Left hindlimb (tissue), 1 donor: Measurements from ENCODE around the gene GLDC.

ENCODE experiments used
- DNase-seq: peaks from one replicate; pipeline ENCODE4 v3.0.0-alpha.2; 2018

The GLDC gene

GRCh38 chr9:6616951-6617602, 28.5 kb downstream of the GLDC start:
- no peak for DNase-seq

GRCh38 chr9:6614489-6614888, 31.0 kb downstream of the GLDC start:
- DNase-seq = no peak

GRCh38 chr9:6611865-6612264, 33.7 kb downstream of the GLDC start:
- DNase-seq = no peak

GRCh38 chr9:6610073-6610472, 35.5 kb downstream of the GLDC start:
- no peak for DNase-seq

DNA sequence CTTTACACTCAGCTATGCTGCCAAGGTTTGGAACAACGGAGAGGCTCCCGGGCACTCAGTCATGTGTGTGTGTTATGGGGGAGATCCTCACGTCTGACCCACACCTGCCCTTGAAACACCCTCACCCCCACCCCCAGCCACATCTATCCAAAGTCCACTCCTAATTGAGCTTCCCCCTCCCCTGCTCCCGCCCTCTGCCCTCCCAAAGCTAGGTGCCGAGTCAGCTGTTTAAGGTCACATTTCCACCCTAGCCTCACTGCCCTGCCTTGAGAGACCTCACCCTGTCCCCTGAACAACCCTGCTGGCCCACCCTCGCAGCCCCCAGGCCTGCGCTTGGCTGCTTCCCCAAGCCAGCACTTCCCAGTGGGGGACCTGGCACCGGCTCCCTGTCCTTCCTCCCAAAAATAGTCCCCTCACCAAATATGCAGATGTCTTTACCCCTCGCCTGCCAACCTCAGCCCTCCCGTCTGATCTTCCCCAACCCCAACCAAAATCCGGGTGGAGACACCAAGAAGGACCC, 36.0 kb downstream of the GLDC start:
- DNase-seq = no peak

- no peak for DNase-seq
These were observed 40.3 kb downstream of the GLDC start for GRCh38 chr9:6605202-6605601.

- DNase-seq = no peak
These were observed 45.1 kb downstream of the GLDC start for GRCh38 chr9:6600426-6600825.

DNA sequence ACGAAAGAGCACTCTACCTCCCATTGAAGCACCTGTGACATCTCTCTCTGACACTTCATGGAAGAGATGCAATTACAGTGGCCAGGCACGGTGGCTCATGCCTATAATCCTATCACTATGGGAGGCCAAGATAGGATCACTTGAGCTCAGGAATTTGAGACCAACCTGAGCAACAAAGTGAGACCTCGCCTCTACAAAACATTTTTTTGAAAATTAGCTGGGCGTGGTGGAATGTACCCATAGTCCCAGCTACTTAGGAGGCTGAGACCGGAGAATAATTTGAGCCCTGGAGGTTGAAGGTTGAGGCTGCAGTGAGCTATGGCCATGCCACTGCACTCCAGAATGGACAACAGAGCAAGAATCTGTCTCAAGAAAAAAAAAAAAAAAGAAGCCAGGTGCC, 45.5 kb downstream of the GLDC start:
- DNase-seq = no peak

DNA sequence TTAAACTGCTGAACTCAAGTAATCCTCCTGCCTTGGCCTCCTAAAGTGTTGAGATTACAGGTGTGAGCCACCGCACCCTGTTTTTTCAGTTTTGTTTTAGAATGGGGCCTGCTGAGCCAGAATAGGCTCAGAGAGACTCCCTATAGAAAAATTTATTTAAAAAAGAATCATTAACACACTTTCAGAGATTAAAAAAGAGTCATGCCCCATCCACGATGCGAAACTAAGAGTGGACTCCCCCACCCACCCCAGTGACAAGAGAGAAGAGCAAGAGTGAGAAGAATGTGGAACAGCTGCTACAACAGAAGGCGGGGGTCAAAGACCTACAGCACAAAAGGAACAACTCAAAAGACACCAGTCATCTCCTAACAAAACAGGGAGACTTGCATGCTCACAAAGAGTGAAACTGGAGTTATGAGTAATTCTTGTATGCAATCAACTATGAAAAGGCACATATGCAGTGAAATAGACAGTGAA, 47.2 kb downstream of the GLDC start:
- no peak for DNase-seq

DNA sequence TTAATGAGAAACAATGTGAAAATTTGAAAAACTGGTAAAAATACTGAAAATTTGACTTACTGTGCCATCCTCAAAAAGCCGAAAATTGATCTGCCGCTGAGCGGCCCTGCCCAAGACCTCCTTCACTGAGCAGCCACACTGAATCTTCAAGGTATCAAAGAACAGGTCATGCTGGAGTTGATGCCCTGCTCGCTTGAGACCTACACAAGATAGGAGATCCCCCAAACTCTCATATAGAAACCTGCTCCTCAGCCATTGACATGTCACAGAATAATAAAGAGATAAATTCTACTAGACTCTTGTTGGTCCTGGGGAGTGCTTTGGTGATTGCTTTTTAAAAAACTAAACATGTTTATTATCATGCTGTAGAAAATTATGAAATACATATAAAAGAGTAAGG, 52.7 kb downstream of the GLDC start:
- DNase-seq = no peak

GRCh38 chr9:6592231-6592630, 53.3 kb downstream of the GLDC start:
- no peak for DNase-seq

- DNase-seq = no peak
These were observed 54.7 kb downstream of the GLDC start for GRCh38 chr9:6590772-6591384.

- DNase-seq = no peak
These were observed 55.2 kb downstream of the GLDC start for GRCh38 chr9:6590334-6590733.

GRCh38 chr9:6584881-6585597, 60.5 kb downstream of the GLDC start:
- no peak for DNase-seq

DNA sequence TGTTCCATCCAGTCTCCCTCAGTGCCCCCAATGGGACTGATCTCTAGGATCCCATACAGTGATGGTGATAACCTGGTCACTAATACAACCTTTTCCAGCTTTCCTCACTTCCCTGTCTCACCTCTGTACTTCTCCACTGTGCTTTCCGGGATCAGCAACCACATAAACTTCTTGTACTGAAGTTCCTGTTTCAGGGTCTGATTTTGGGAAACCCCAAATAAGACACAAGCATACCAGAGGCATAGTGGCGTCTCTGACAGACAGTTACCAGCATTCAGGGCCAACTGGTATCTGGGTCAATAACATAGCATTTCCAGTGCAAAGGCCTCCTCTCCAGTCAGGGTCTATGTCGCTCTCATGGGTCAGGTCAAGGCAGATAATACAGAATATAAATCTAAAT, 64.3 kb downstream of the GLDC start:
- DNase-seq = no peak

DNA sequence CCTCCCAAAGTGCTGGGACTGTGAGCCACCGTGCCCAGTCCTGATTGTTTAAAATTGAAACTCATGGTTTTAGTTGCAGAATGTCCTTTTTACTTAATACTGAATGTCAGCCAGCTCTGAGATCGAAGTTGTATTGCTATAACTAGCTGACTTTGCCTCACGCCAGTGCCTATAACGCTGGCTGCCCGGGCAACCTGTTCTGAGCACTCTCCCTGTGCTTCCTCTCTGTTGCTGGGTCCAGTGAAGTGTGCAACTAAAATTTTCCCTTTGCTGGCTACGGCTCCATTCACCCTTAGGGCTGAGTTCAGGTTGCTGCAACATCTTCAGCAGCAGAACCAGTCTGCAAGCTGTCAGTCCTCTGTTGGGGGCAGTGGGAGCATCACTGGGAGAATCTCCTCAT, 65.9 kb downstream of the GLDC start:
- no peak for DNase-seq

GRCh38 chr9:6576987-6577386, 68.5 kb downstream of the GLDC start:
- DNase-seq = no peak

GRCh38 chr9:6575324-6576034, 70.0 kb downstream of the GLDC start:
- no peak for DNase-seq

DNA sequence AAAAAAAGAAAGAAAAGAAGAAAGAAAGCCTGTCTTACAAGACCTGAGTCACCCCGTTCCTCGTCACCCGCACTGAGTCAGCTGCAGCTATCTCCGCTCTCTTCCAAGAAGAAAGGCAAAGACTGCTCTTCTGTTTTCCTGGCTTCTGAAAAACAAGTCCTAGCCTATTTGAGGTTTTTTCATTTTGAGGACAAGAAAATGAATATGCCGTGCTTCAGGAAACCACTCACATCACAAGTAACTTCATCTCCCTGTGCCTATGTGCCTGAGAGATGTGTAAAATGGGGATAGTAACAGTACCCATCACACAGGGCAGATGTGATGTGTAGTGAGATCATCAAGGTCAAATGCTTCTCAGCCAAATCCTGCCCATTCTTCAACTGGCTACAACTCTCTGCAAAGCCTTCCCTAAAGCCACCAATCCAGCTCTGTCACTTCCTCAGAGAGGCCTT, 78.4 kb downstream of the GLDC start:
- DNase-seq = no peak

DNA sequence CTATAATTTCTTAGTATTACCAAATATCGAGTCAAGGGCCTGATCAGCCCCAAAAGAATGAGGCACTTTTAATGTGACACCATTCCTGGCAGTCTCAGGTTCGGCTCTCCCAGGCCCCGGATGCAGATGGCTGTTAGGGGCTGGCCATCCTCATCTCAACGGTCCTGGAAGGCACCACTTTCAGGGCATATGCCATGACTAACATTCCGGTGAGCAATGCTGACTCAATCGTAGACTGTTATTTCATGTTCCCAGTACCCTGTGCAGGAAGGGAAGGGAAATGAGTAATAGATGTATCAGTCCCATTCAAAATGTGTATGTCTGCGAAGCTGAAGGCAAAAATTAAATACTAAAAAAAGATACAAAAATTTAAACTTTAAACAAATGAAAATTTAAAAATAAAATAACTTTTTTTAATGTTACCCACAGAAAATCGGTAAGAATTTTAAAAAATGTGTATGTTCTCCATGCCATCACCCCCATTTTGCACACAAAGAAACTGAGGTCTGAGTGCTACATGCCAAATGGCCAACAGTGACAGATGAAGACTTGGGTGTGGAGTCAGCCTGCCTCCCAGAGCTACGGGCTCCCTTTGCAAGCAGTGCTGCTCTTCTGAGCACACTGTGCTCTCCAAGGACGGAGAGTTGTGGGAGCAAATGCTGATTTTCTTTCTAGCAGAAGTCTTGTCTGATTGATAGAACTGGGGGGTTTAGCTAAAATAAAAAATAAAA, 79.0 kb downstream of the GLDC start:
- no peak for DNase-seq

GRCh38 chr9:6565312-6565711, 80.2 kb downstream of the GLDC start:
- DNase-seq = no peak

GRCh38 chr9:6564868-6565267, 80.7 kb downstream of the GLDC start:
- peak; percentile 48 for DNase-seq

- DNase-seq = no peak
These were observed 81.2 kb downstream of the GLDC start for GRCh38 chr9:6564360-6564759.
